Measurements from ENCODE around the gene THSD7A.

THSD7A gene

DNA sequence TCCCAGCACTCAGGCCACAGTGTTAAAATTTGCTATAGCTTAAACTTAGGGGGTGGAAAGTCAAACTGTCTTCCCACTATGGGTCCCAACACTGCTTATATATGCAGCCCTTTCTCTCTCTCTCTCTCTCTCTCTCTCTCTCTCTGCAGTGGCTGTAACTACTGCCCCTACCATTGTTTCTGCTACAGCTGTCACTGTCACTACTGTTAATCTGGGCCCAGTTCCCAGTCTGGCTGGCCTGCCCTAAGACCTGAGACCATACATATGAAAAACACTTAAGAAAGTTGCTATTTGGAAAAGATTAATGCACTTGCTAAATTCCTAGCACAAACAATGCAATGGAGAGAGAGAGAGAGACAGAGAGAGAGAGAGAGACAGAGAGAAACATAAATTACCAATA is 78.6 kb downstream of the THSD7A start:
- H3K4me1 Mint-ChIP-seq = peaks cover 6% of the 10 kb centered on the region
- no peak overlapping the region for H3K4me3 Mint-ChIP-seq
- TF ChIP-seq, protein P1, sequence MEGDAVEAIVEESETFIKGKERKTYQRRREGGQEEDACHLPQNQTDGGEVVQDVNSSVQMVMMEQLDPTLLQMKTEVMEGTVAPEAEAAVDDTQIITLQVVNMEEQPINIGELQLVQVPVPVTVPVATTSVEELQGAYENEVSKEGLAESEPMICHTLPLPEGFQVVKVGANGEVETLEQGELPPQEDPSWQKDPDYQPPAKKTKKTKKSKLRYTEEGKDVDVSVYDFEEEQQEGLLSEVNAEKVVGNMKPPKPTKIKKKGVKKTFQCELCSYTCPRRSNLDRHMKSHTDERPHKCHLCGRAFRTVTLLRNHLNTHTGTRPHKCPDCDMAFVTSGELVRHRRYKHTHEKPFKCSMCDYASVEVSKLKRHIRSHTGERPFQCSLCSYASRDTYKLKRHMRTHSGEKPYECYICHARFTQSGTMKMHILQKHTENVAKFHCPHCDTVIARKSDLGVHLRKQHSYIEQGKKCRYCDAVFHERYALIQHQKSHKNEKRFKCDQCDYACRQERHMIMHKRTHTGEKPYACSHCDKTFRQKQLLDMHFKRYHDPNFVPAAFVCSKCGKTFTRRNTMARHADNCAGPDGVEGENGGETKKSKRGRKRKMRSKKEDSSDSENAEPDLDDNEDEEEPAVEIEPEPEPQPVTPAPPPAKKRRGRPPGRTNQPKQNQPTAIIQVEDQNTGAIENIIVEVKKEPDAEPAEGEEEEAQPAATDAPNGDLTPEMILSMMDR (IDR thresholded peaks at IDR 0.05; ENCODE audit: unreplicated experiment in 3 of 3) = no peak
- H3K36me3 Mint-ChIP-seq (ENCODE audit: low read depth) = peaks cover 5% of the 10 kb centered on the region
- peaks cover 3% of the 10 kb centered on the region for H3K9me3 Mint-ChIP-seq
- H3K27ac Mint-ChIP-seq = peak overlapping the region; percentile 7 to 69 (median 8)
- H3K27me3 Mint-ChIP-seq (ENCODE audit: low read depth) = no peaks in the 10 kb centered on the region

DNA sequence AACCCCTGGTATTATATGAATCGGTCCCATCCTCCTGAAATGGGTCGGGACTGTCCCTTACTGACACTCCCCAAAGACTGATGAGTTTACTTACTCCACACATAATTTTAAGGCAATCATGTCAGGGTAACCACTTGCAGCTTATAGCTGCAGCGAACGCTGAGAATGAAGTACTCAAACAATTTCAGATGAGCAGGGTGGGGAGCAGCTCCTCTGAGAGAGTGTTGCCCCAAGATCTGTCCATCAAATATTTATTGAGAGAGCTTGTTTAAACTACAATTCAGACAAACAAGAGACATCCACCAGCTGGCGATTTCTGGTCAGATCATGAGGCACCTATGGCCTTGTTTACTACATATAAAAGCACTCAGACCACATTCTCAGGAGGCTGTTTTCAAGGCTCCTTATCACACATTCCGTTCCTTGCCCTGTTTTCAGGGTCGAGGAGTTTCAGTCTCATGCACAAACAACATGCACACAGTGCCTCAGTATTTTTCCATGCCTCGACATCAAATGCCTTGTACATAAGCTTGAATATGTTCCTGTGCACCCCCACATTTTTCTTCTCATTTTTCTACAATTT is 80.1 kb downstream of the THSD7A start:
- Mint-ChIP-seq H3K27me3 (ENCODE audit: low read depth) (no peaks in the 10 kb centered on the region), H3K4me3 (no peak overlapping the region), H3K9me3 (peaks cover 3% of the 10 kb centered on the region), H3K27ac (no peak overlapping the region), H3K36me3 (ENCODE audit: low read depth) (peaks cover 13% of the 10 kb centered on the region), H3K4me1 (peaks cover 6% of the 10 kb centered on the region)
- TF ChIP-seq, protein P1 (IDR thresholded peaks at IDR 0.05; ENCODE audit: unreplicated experiment in 3 of 3) = no peak

DNA sequence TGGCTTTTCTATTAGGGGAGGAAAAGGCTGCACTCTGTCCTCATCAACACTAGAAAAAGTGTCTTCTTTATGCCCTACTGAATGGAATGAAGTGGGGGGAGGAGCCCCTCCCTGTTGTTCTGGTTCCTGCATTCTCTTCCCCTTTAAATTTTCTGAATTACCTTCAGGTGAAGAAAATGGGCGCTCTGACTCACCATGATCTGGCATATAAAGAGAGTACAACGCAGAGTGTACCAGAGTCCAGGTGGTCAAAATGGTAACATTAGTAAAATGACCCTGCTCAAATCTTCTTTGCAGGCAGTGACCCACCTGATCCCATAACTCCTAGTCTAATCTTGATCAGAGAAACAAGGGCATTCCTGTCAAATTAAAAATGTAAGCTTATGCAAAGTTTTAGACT is 80.7 kb downstream of the THSD7A start:
- Mint-ChIP-seq H3K4me1 (peaks cover 6% of the 10 kb centered on the region), H3K27me3 (ENCODE audit: low read depth) (no peaks in the 10 kb centered on the region)

DNA sequence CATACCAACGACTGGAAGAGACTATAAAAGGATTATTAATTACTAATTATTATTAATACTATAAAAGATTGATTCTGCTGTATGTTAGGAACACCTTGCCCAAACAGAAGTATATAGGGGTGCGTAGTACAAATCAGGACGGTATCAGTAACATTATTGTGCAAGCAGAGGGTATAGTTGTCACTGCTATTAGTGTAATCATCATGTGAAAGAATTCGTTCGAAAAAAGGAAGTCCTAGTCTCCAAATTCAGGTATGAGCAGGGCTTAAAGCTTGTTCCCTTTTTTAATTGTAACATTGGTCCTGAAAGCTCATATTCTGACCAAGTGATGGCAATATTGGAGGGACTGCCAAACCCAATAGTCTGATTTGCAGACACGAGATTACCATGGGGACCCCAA is 81.8 kb downstream of the THSD7A start:
- TF ChIP-seq, protein P1 (IDR thresholded peaks at IDR 0.05; ENCODE audit: unreplicated experiment in 3 of 3) = no peak
- peaks cover 16% of the 10 kb centered on the region for H3K36me3 Mint-ChIP-seq (ENCODE audit: low read depth)

More for the DNA sequence above, 80.7 kb downstream of the THSD7A start:
- peaks cover 13% of the 10 kb centered on the region for H3K36me3 Mint-ChIP-seq (ENCODE audit: low read depth)
- TF ChIP-seq, protein P1 (IDR thresholded peaks at IDR 0.05; ENCODE audit: unreplicated experiment in 3 of 3) = no peak
- H3K4me3 Mint-ChIP-seq = no peak overlapping the region
- H3K9me3 Mint-ChIP-seq = peaks cover 3% of the 10 kb centered on the region
- H3K27ac Mint-ChIP-seq = no peak overlapping the region

DNA sequence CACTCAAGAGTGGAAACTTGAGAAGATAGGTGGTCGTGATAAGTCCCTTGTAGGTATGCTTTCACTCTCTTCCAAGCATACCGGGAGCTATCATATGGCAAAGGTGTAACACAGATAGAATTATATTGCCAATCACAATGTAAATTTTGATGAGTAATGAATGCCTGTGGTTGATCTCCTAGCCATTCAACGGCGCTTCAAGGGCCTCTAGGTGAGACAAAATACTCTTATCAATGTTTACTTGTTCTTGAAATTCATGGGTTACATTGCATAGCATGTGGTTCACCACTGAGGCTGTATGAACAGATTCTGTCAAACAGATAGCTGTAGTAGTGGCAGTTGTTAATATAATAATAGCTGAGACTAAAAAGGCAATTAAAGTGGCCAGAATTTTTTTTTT is 82.4 kb downstream of the THSD7A start:
- Mint-ChIP-seq H3K9me3 (peaks cover 3% of the 10 kb centered on the region), H3K4me1 (peaks cover 6% of the 10 kb centered on the region)
- TF ChIP-seq, protein P1 (IDR thresholded peaks at IDR 0.05; ENCODE audit: unreplicated experiment in 3 of 3) = no peak

More for the DNA sequence above, 81.8 kb downstream of the THSD7A start:
- Mint-ChIP-seq H3K27me3 (ENCODE audit: low read depth) (no peaks in the 10 kb centered on the region), H3K4me1 (peaks cover 6% of the 10 kb centered on the region), H3K9me3 (peaks cover 3% of the 10 kb centered on the region), H3K27ac (no peak overlapping the region), H3K4me3 (no peak overlapping the region)

DNA sequence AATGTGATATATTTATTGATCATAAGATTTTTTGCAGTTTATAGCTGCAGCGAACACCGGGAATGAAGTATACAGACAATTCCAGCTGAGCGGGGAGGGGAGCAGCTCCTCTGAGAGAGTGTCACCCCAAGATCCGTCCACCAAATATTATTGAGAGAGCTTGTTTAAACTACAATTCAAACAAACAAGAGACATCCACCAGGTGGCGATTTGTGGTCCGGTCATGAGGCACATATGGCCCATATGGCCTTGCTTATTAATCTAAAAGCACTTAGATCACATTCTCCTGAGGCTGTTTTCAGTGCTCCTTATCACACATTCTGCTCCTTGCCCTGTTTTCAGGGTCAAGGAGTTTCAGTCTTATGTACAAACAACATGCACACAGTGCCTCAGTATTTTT is 83.1 kb downstream of the THSD7A start:
- peaks cover 17% of the 10 kb centered on the region for H3K36me3 Mint-ChIP-seq (ENCODE audit: low read depth)
- peaks cover 3% of the 10 kb centered on the region for H3K9me3 Mint-ChIP-seq
- no peaks in the 10 kb centered on the region for H3K27me3 Mint-ChIP-seq (ENCODE audit: low read depth)
- H3K4me1 Mint-ChIP-seq = peaks cover 6% of the 10 kb centered on the region
- TF ChIP-seq, protein P1 (IDR thresholded peaks at IDR 0.05; ENCODE audit: unreplicated experiment in 3 of 3) = no peak
- H3K4me3 Mint-ChIP-seq = no peak overlapping the region
- no peak overlapping the region for H3K27ac Mint-ChIP-seq

More for the DNA sequence above, 82.4 kb downstream of the THSD7A start:
- peaks cover 17% of the 10 kb centered on the region for H3K36me3 Mint-ChIP-seq (ENCODE audit: low read depth)
- no peak overlapping the region for H3K27ac Mint-ChIP-seq
- H3K4me3 Mint-ChIP-seq = no peak overlapping the region
- H3K27me3 Mint-ChIP-seq (ENCODE audit: low read depth) = no peaks in the 10 kb centered on the region
